H9 (cell line): ENCODE results near the gene SPANXA2. TPM values are rescaled to one million over a fixed set of nuclear protein-coding genes. Genes with fewer than 3 reads are reported as not detected.
"Not testable (repeated sequence)": the region's sequence is repeated elsewhere in the genome, so short reads cannot be mapped to it uniquely, and the experiment has no call there.

ENCODE experiments used
- DNase-seq: peaks from one replicate; pipeline ENCODE4 v3.0.0-alpha.2; 2017
- H2AFZ ChIP-seq: one replicate; pipeline ENCODE4 v1.6.1; 2013; ENCODE audit warnings: mild to moderate bottlenecking, low read length, control low read depth, moderate library complexity
- H2AK5ac ChIP-seq: 2 replicates; pipeline ENCODE4 v1.6.1; 2013; ENCODE audit warnings: low read length, control low read depth, mixed read lengths; ENCODE audit not compliant: insufficient read length
- H2BK120ac ChIP-seq: one replicate; pipeline ENCODE4 v1.6.1; 2013; ENCODE audit warnings: low read depth, mild to moderate bottlenecking, low read length, control low read depth, inconsistent platforms; ENCODE audit not compliant: poor library complexity, severe bottlenecking
- H2BK12ac ChIP-seq: 2 replicates; pipeline ENCODE4 v1.6.1; 2013; ENCODE audit warnings: low read length, control low read depth, mixed read lengths, low read depth; ENCODE audit not compliant: insufficient read length
- H2BK15ac ChIP-seq: 2 replicates; pipeline ENCODE4 v1.6.1; 2013; ENCODE audit warnings: low read depth, low read length, control low read depth
- H2BK20ac ChIP-seq: one replicate; pipeline ENCODE4 v1.6.1; 2013; ENCODE audit warnings: low read depth, mild to moderate bottlenecking, low read length, control low read depth, inconsistent platforms; ENCODE audit not compliant: poor library complexity, severe bottlenecking
- H2BK5ac ChIP-seq: 2 replicates; pipeline ENCODE4 v1.6.1; 2013; ENCODE audit warnings: low read length, control low read depth, mixed read lengths; ENCODE audit not compliant: insufficient read length
- H3K14ac ChIP-seq: 2 replicates; pipeline ENCODE4 v1.6.1; 2013; ENCODE audit warnings: low read length, control low read depth; ENCODE audit not compliant: insufficient read depth
- H3K18ac ChIP-seq: 2 replicates; pipeline ENCODE4 v1.6.1; 2013; ENCODE audit warnings: low read depth, mild to moderate bottlenecking, mixed read lengths, low read length, control low read depth; ENCODE audit not compliant: insufficient read length
- H3K23ac ChIP-seq: 2 replicates; pipeline ENCODE4 v1.6.1; 2013; ENCODE audit warnings: low read length, control low read depth, mixed read lengths, low read depth; ENCODE audit not compliant: insufficient read length
- H3K23me2 ChIP-seq: 2 replicates; pipeline ENCODE4 v1.6.1; 2013; ENCODE audit warnings: low read depth, mild to moderate bottlenecking, mixed read lengths, low read length, control low read depth; ENCODE audit not compliant: insufficient read length, poor library complexity, severe bottlenecking
- H3K27ac ChIP-seq: 2 replicates; pipeline ENCODE4 v1.5.1; 2013; ENCODE audit warnings: low read length, control low read depth, mixed read lengths, low read depth; ENCODE audit not compliant: insufficient read length
- H3K27me3 ChIP-seq: 2 replicates; pipeline ENCODE4 v1.6.1; 2013; ENCODE audit warnings: low read length, control low read depth, inconsistent platforms; ENCODE audit not compliant: insufficient read depth
- H3K4ac ChIP-seq: 2 replicates; pipeline ENCODE4 v1.6.1; 2013; ENCODE audit warnings: low read depth, mild to moderate bottlenecking, control low read depth, inconsistent platforms, low read length, moderate library complexity
- H3K4me1 ChIP-seq: 2 replicates; pipeline ENCODE4 v1.6.1; 2013; ENCODE audit warnings: low read length, control low read depth, inconsistent platforms; ENCODE audit not compliant: insufficient read depth
- H3K4me2 ChIP-seq: 2 replicates; pipeline ENCODE4 v1.6.1; 2013; ENCODE audit warnings: low read length, control low read depth, mixed read lengths; ENCODE audit not compliant: insufficient read length, insufficient read depth
- H3K56ac ChIP-seq: 2 replicates; pipeline ENCODE4 v1.6.1; 2013; ENCODE audit warnings: low read depth, mild to moderate bottlenecking, mixed read lengths, low read length, control low read depth; ENCODE audit not compliant: insufficient read length
- H3K79me1 ChIP-seq: 2 replicates; pipeline ENCODE4 v1.6.1; 2013; ENCODE audit warnings: low read depth, mild to moderate bottlenecking, moderate library complexity, low read length, control low read depth, inconsistent platforms; ENCODE audit not compliant: insufficient read depth, poor library complexity, severe bottlenecking
- H3K79me2 ChIP-seq: 2 replicates; pipeline ENCODE4 v1.6.1; 2013; ENCODE audit warnings: low read length, control low read depth, inconsistent platforms; ENCODE audit not compliant: insufficient read depth
- H3K9ac ChIP-seq: 2 replicates; pipeline ENCODE4 v1.6.1; 2013; ENCODE audit warnings: low read length, control low read depth, mixed read lengths; ENCODE audit not compliant: insufficient read length; ENCODE audit errors: extremely low read depth
- H3K9me3 ChIP-seq: one replicate; pipeline ENCODE4 v1.6.1; 2013; ENCODE audit warnings: low read depth, low read length, inconsistent platforms; ENCODE audit not compliant: control insufficient read depth
- H3T11ph ChIP-seq: one replicate; pipeline ENCODE4 v1.6.1; 2013; ENCODE audit warnings: mild to moderate bottlenecking, low read length, control low read depth, inconsistent platforms
- H4K20me1 ChIP-seq: one replicate; pipeline ENCODE4 v1.6.1; 2013; ENCODE audit not compliant: control insufficient read depth, insufficient read length, insufficient read depth
- H4K5ac ChIP-seq: 2 replicates; pipeline ENCODE4 v1.6.1; 2013; ENCODE audit warnings: low read depth, mild to moderate bottlenecking, mixed read lengths, low read length, control low read depth; ENCODE audit not compliant: insufficient read length
- H4K8ac ChIP-seq: replicated peaks from 2 replicates; pipeline ENCODE4 v1.6.1; 2013; ENCODE audit warnings: low read length, control low read depth, mixed read lengths, low read depth; ENCODE audit not compliant: insufficient read length
- H4K91ac ChIP-seq: 2 replicates; pipeline ENCODE4 v1.6.1; 2013; ENCODE audit warnings: low read depth, mild to moderate bottlenecking, moderate library complexity, mixed read lengths, low read length, control low read depth; ENCODE audit not compliant: insufficient read length
- H3K27ac Mint-ChIP-seq, 3 experiments: 2 replicates in 2 of 3; 3 replicates in 1 of 3; pipeline ENCODE4 v1.8.0; 2020 to 2021; ENCODE audit warnings: mixed read lengths in 3 of 3, mild to moderate bottlenecking in 1 of 3, moderate library complexity in 1 of 3
- H3K27me3 Mint-ChIP-seq: 2 replicates; pipeline ENCODE4 v1.8.0; 2021; ENCODE audit warnings: low read depth, mild to moderate bottlenecking, moderate library complexity, mixed read lengths
- H3K36me3 Mint-ChIP-seq, 3 experiments: 2 replicates in 2 of 3; 3 replicates in 1 of 3; pipeline ENCODE4 v1.8.0; 2020 to 2021; ENCODE audit warnings: low read depth in 3 of 3, mixed read lengths in 3 of 3; ENCODE audit not compliant: insufficient read depth in 1 of 3
- H3K4me1 Mint-ChIP-seq, 2 experiments: 2 replicates each; pipeline ENCODE4 v1.8.0; 2020; ENCODE audit warnings: mixed read lengths in 2 of 2
- H3K4me3 Mint-ChIP-seq, 2 experiments: 2 replicates in 1 of 2; 3 replicates in 1 of 2; pipeline ENCODE4 v1.8.0; 2020 to 2021; ENCODE audit warnings: mild to moderate bottlenecking in 2 of 2, mixed read lengths in 2 of 2, moderate library complexity in 1 of 2
- H3K9me3 Mint-ChIP-seq, 2 experiments: 2 replicates in 1 of 2; 3 replicates in 1 of 2; pipeline ENCODE4 v1.8.0; 2020; ENCODE audit warnings: mild to moderate bottlenecking in 2 of 2, mixed read lengths in 2 of 2, moderate library complexity in 1 of 2
- WGBS: extraction: QIAGEN DNeasy Blood & Tissue Kit; methylation state at CpG from one replicate; pipeline ENCODE4 v1.1.7; 2013; ENCODE audit warnings: missing lambda C conversion rate, low lambda C conversion rate, mixed read lengths; ENCODE audit not compliant: insufficient read length; ENCODE audit errors: extremely low coverage; 5-methylcytosine and 5-hydroxymethylcytosine counted together
- total RNA-seq: library from RNA; stranded (reverse); gene quantifications from 2 replicates; pipeline ENCODE4 v1.2.1, GENCODE V29; 2021

Gene SPANXA2
- total RNA-seq, 1 experiment from 2014 or later, result not detected

DNA sequence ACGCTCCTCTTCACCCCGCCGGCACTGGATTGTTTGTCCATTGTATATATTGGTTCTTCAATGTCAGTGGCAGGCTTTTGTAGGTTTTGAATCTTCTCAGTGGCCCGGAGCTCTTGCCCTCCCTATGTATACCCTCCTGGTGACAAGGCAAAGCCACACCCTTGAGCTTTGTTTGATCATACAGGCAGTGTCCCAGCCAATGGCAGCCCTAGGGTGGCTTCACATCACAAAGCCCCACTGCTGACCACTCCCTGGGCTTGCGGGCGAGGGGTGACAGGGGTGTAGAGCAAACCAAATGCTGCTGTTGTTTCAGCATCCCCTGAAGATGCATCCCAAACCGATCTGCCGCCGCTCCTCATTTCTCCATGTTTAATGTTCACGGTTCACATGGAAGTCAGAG is 4.9 kb upstream of the SPANXA2 start, which contains the start of gene SPANXA1:
Gene SPANXA1 (minus strand): TSS at position 101 of the 400 bp plus-strand sequence. CDS start 60 bp downstream, at position 41.
- not testable (repeated sequence) for H3K27me3 Mint-ChIP-seq, H3K9me3 ChIP-seq, H3K9me3 Mint-ChIP-seq, H3K27ac ChIP-seq, H3K79me1 ChIP-seq, H3K14ac ChIP-seq, H3K23me2 ChIP-seq, H3K56ac ChIP-seq, H4K8ac ChIP-seq, H2BK120ac ChIP-seq, H3K23ac ChIP-seq, H3K27ac Mint-ChIP-seq, H2BK5ac ChIP-seq, H4K20me1 ChIP-seq, H4K91ac ChIP-seq, H3K36me3 Mint-ChIP-seq, H2BK20ac ChIP-seq, H3K79me2 ChIP-seq, DNase-seq, H3K27me3 ChIP-seq, H2BK12ac ChIP-seq, H2AFZ ChIP-seq, H3K4me1 ChIP-seq, H2BK15ac ChIP-seq, H3K4me3 Mint-ChIP-seq, H3K18ac ChIP-seq, H3K4ac ChIP-seq, H3K4me1 Mint-ChIP-seq, H2AK5ac ChIP-seq, H3K9ac ChIP-seq, H3T11ph ChIP-seq, H4K5ac ChIP-seq, H3K4me2 ChIP-seq
- WGBS, result no CpG with 5 or more reads among the region's 10 CpGs
